Activated T-helper 1 cell treated with anti-CD3 and anti-CD28 coated beads, Interleukin-12 subunit alpha, Interleukin-12 subunit beta, Interleukin-2, Interleukin-4 antibody, amounts not matched to agents 30 ng/mL and 10 ng/mL and 1 ng/mL, durations not matched to agents 14 hours and 24 hours and 36 hours (primary cell): ENCODE results near the gene PRKX. TPM values are rescaled to one million over a fixed set of nuclear protein-coding genes. Genes with fewer than 3 reads are reported as not detected.
"Not testable (repeated sequence)": the region's sequence is repeated elsewhere in the genome, so short reads cannot be mapped to it uniquely, and the experiment has no call there.

Experiments
- DNase-seq: peaks from one replicate; pipeline ENCODE4 v3.0.0; 2021; ENCODE audit warnings: low spot score
- H3K27ac Mint-ChIP-seq: one replicate; pipeline ENCODE4 v1.8.0; 2021; ENCODE audit warnings: mild to moderate bottlenecking, mixed read lengths
- H3K27me3 Mint-ChIP-seq: one replicate; pipeline ENCODE4 v1.8.0; 2022; ENCODE audit warnings: mild to moderate bottlenecking, moderate library complexity, mixed read lengths; ENCODE audit not compliant: insufficient read depth
- H3K36me3 Mint-ChIP-seq: one replicate; pipeline ENCODE4 v1.8.0; 2021; ENCODE audit warnings: low read depth, mixed read lengths
- H3K4me1 Mint-ChIP-seq: one replicate; pipeline ENCODE4 v1.8.0; 2021; ENCODE audit warnings: low read depth, mixed read lengths
- H3K4me3 Mint-ChIP-seq: one replicate; pipeline ENCODE4 v1.8.0; 2021; ENCODE audit warnings: mild to moderate bottlenecking, moderate library complexity, mixed read lengths
- H3K9me3 Mint-ChIP-seq: one replicate; pipeline ENCODE4 v1.8.0; 2021; ENCODE audit warnings: mixed read lengths
- intact Hi-C: fragments of 100-400 bp; cut with micrococcal nuclease; formaldehyde crosslinking; loops from one replicate; pipeline ENCODE4 v1.15.1; 2024
- total RNA-seq: library from RNA; stranded (reverse); gene quantifications from 2 replicates; pipeline ENCODE4 v1.2.3, GENCODE V29; 2022

PRKX gene
- total RNA-seq, result 72.2 and 80.9 TPM in 2 replicates

DNA sequence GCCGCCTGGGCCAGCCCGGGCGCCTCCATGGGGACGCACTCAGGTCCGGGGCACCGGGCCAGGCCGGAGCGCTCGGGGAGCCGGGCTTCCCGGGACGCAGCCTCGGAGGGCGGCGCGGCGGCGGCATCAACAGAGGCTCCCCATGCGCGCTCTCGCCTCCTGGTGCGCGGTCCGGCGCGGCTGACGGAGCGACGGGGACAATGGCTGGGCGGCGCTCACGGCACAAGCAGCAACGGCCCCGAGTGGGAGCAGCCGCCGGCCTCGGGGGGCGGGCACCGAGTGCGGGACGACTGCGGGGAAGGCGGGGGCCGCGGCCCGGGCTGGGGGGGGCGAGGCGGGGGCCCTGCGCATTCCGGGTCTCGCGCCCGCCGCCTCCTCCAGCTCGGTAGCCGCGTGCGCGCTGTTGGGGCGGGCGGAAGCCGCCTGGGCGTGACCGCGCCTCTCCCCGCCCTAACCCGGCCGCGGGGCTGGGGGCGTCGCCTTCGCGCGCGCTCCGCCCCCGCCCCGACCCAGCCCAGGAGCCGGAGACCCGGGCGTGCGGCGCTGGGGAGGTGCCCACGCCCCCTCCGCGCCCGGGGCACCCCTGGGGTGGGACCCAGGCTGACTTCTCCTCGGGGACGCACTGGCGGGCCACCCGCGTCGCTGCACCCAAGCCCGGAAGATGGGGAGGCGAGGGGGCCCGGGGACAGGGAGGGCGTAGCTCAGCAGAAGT is at the start of gene PRKX:
Gene PRKX (minus strand): TSS at position 425 of the 712 bp plus-strand sequence. CDS start 396 bp downstream, at position 29.
- Mint-ChIP-seq H3K4me1 (peaks cover 2% of the 10 kb centered on the region), H3K36me3 (peaks cover 9% of the 10 kb centered on the region), H3K4me3 (peak within 1 kb of the TSS; percentile 100), H3K27me3 (no peaks in the 10 kb centered on the region), H3K27ac (peak within 1 kb of the TSS; percentile 99), H3K9me3 (no peaks in the 10 kb centered on the region)
- intact Hi-C loops, result loop anchor here (1.0 to 2.0 kb wide), 3 partner anchors 25 to 101 kb away; no protein-coding TSS in a partner anchor
- DNase-seq, result peak; percentile 71

DNA sequence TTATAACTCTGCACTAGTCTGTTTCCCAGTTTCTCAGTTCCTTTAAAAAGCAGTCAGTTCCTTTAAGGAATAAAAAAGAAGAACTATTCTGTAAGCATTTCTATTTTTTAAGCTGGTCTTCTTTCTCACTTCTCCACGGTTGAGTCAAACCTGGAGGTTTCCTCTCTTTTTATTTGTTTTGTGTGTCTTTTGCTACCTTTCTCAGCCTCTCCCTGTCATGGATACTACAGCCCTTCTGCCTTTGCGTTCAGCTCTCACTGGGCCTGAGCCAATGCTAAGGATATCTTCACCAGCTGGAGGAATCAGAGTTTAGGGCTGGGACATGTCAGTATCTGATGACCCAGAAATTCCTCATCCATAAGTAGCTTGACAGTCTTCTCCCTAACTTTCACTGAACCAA is 49.7 kb upstream of the PRKX start:
- DNase-seq, result no peak
- Mint-ChIP-seq H3K27me3 (peaks cover 10% of the 10 kb centered on the region), H3K9me3 (peaks cover 9% of the 10 kb centered on the region), H3K4me3 (no peak overlapping the region), H3K27ac (no peak overlapping the region), H3K36me3 (peaks cover 1% of the 10 kb centered on the region), H3K4me1 (no peaks in the 10 kb centered on the region)
- intact Hi-C loops, result no loop called here

DNA sequence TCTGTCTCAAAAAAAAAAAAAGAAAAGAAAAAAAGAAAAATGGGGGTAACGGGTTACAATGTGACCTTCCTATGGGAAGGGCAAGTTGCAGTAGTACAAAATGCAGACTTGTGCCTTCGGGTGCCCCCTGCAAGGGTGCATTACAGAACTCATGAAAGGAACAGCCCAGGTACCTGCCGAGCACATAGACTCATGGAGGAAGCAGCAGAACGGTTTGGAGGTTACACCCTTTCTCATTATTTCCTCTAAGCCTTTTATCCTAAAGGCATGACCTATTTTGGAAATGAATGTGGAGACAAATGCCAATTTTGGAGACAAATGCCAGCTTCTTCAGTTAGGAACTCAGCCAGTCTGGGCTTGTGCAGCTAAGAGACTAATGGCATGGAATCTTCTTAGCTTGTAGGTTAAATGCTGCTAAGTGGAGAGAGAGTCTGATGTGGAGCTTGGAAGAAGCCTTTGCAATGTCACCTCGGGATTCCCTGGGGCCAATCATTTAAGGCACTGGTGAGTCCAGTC is 44.1 kb upstream of the PRKX start:
- Mint-ChIP-seq H3K4me1 (no peaks in the 10 kb centered on the region), H3K27ac (no peak overlapping the region), H3K36me3 (no peaks in the 10 kb centered on the region), H3K27me3 (peaks cover 7% of the 10 kb centered on the region), H3K9me3 (no peaks in the 10 kb centered on the region), H3K4me3 (no peak overlapping the region)
- intact Hi-C loops, result no loop called here
- no peak for DNase-seq

DNA sequence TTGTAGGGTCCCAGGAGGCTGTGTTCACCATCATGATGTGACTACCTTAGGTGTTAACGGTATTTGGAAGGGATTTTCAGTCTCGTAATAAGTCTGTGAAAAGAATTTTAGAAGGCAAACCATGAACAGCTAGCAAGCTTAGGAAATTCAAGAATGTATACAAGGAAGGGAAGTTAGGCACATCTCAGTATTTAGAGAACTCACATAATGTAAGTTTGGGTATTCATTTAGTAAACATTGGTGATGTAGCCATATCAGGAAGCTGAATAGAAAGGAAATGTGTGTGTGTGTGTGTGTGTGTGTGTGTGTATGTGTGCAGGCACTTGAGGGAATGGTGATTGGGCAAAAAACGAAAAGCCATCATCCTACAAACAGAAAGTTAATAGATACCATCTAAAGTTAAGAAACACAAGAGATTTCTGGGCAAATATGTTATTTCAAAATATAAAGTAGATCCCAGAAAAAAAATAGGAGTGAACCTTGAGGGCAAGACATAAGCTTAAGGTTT is 34.7 kb upstream of the PRKX start:
- Mint-ChIP-seq H3K9me3 (peaks cover 8% of the 10 kb centered on the region), H3K36me3 (peaks cover 5% of the 10 kb centered on the region), H3K27ac (no peak overlapping the region), H3K4me3 (no peak overlapping the region), H3K27me3 (no peaks in the 10 kb centered on the region), H3K4me1 (peaks cover 25% of the 10 kb centered on the region)
- no peak for DNase-seq
- intact Hi-C loops, result no loop called here

DNA sequence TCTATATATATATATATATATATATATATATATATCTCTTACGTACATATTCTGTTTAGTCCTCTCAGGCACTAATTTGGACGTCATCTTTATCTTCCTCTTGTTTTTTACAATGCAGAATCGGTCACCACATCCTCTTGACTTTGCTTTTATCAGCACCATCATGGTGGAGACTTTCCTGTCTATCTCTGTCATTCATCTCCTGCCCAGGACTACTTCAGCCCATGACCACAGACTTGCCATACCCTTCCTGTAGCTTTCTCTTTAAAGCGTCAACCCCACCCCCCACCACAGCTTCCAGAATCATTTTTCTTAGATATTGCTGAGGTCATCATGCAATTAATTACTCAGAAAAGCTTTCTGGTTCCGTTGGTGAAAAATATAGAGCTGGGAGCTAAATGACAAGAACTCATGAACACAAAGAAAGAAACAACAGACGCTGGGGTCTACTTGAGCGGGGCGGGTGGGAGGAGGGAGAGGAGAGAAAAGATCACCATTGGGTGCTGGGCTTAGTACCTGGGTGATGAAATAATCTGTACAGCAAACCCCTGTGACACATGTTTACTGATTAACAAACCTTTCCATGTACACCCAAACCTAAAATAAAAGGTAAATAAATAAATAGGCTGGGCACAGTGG is 30.5 kb upstream of the PRKX start:
- intact Hi-C loops, result no loop called here
- peaks cover 31% of the 10 kb centered on the region for H3K4me1 Mint-ChIP-seq
- H3K4me3 Mint-ChIP-seq, result peak overlapping the region; percentile 76
- no peaks in the 10 kb centered on the region for H3K27me3 Mint-ChIP-seq
- H3K27ac Mint-ChIP-seq, result peak overlapping the region; percentile 89
- H3K36me3 Mint-ChIP-seq, result peaks cover 10% of the 10 kb centered on the region
- peak; percentile 4 for DNase-seq
- H3K9me3 Mint-ChIP-seq, result peaks cover 15% of the 10 kb centered on the region

DNA sequence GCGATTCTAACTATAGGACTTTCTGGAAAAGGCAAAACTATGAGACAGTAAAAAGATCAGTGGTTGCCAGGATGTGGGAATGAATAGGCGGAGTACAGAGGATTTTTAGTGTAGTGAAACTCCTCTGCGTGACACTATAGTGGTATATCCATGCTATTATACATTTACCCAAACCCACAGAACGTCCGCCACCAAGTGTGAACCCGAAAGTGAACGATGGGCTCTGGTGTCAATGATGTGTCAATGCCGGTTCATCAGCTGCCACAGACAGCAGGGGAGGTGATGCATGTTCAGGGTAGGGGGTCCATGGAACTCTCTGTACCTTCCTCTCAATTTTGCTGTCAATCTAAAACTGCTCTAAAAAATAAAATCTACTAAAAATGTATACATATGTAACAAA is 27.5 kb upstream of the PRKX start:
- H3K27me3 Mint-ChIP-seq, H3K27ac Mint-ChIP-seq, DNase-seq, H3K36me3 Mint-ChIP-seq, intact Hi-C loops, H3K4me3 Mint-ChIP-seq: not testable (repeated sequence)
- H3K9me3 Mint-ChIP-seq, result peaks cover 18% of the 10 kb centered on the region
- peaks cover 29% of the 10 kb centered on the region for H3K4me1 Mint-ChIP-seq

DNA sequence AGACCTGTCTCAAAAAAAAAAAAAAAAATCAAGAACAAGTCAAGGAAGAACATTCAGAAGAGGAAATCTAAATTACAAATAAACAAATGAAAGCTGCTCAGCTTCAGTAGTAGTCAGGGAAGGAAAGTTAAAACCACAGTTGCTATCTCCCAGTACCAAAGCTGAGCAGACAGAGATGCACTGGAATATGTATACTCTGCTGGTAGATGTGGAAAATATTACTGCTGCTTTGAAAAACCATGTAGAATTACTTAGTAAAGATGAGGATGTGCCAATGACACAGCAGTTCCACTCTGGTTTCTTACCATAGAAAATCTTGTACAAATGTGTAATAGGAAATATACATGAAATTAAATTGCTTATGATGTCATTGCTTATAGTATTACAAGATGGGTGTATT is 25.1 kb upstream of the PRKX start:
- H3K36me3 Mint-ChIP-seq, result peaks cover 9% of the 10 kb centered on the region
- no peak for DNase-seq
- peaks cover 25% of the 10 kb centered on the region for H3K4me1 Mint-ChIP-seq
- H3K27ac Mint-ChIP-seq, result peak overlapping the region; percentile 95
- H3K27me3 Mint-ChIP-seq, result no peaks in the 10 kb centered on the region
- no peak overlapping the region for H3K4me3 Mint-ChIP-seq
- intact Hi-C loops, result loop anchor here (1.0 to 5.0 kb wide), 3 partner anchors 26 to 73 kb away; partner anchors contain the start of gene PRKX
- H3K9me3 Mint-ChIP-seq, result peaks cover 10% of the 10 kb centered on the region

DNA sequence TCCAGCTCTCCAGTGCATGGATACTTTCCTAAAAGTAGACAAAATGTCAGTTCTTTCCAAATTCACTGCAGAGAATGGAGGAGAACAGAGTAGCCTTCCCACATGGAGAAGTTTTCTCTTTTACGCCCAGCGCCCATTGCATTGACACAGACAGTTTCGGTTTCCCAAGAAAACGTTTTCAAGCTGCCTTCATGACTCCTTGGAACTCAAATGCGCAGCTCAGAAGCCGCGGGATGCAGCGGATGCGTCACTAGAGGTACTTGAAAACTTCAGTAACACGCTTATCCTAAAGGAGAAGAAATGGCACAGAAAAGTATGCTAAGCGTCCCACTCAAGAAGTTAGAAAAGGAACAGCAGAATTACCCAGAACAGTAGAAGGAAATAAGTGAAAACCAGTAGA is 23.1 kb upstream of the PRKX start:
- peaks cover 10% of the 10 kb centered on the region for H3K9me3 Mint-ChIP-seq
- not testable (repeated sequence) for DNase-seq, H3K36me3 Mint-ChIP-seq, H3K27me3 Mint-ChIP-seq, H3K4me3 Mint-ChIP-seq, H3K27ac Mint-ChIP-seq
- intact Hi-C loops, result loop anchor here (5.0 kb wide), 1 partner anchor 34 kb away; no protein-coding TSS in a partner anchor
- peaks cover 25% of the 10 kb centered on the region for H3K4me1 Mint-ChIP-seq

DNA sequence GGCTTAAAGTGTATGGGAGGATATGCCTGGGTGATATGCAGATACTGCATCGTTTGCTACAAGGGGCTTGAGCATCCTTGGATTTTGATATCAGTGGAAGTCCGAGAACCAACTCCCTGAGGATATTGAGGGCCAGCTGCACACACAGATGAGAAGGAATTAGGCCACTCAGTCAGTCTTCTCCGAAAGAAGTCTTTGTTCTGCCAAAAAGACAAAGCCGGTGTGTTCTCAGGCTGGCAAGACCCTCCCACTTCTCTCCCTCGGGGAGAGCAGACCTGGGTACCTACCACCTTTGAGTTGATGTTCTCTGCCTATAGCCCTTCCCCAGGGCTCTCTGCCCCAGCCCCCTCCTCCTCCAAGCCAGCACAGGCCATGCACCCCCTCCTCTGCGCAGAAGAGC is 22.4 kb upstream of the PRKX start:
- intact Hi-C loops, result loop anchor here (5.0 kb wide), 1 partner anchor 34 kb away; no protein-coding TSS in a partner anchor
- Mint-ChIP-seq H3K4me1 (peaks cover 25% of the 10 kb centered on the region), H3K9me3 (peaks cover 10% of the 10 kb centered on the region)
- not testable (repeated sequence) for H3K27me3 Mint-ChIP-seq, H3K4me3 Mint-ChIP-seq, H3K27ac Mint-ChIP-seq, H3K36me3 Mint-ChIP-seq, DNase-seq

DNA sequence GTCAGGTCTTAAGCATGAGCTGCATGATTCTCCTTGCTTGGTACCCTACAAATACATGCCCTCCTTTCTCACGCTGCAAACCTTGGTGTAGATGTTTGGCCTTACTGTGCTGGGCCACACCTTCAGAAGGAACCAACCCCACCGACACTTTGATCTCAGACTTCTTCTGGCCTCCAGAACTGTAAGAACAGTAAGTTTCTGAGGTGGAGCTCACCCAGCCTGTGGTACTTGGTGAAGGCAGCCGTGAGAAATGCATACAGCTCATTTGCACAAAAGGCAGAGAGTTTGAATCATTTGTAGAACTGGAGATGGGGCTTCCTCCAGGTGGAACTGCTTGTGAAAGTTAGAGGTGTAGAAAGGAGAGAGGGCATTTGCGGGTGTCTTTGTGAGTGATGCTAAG is 21.0 kb upstream of the PRKX start:
- H3K27me3 Mint-ChIP-seq, intact Hi-C loops, DNase-seq, H3K4me3 Mint-ChIP-seq, H3K9me3 Mint-ChIP-seq, H3K36me3 Mint-ChIP-seq: not testable (repeated sequence)
- H3K27ac Mint-ChIP-seq, result peak overlapping the region; percentile 31
- H3K4me1 Mint-ChIP-seq, result peaks cover 24% of the 10 kb centered on the region

DNA sequence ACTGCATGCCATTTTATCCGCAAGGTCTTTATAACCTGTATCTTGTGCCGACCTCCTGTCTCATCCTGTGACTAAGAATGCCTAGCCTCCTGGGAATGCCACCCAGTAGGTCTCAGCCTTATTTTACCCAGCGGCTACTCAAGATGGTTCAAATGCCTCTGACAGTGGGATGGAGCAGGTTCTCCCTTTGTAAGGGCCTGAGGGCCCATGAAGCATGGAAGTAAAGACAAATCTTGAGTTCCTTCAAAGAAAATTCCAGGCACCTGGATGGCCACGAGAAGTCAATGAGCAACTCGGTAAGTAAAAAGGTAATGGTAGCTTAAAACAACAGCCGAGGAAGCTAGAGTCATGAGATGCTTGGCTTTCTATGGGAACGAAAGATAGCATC is 19.6 kb upstream of the PRKX start:
- H3K27me3 Mint-ChIP-seq, result no peaks in the 10 kb centered on the region
- H3K4me1 Mint-ChIP-seq, result peaks cover 10% of the 10 kb centered on the region
- intact Hi-C loops, result no loop called here
- H3K4me3 Mint-ChIP-seq, result no peak overlapping the region
- H3K27ac Mint-ChIP-seq, result no peak overlapping the region
- H3K9me3 Mint-ChIP-seq, result no peaks in the 10 kb centered on the region
- DNase-seq, result no peak
- H3K36me3 Mint-ChIP-seq, result no peaks in the 10 kb centered on the region

DNA sequence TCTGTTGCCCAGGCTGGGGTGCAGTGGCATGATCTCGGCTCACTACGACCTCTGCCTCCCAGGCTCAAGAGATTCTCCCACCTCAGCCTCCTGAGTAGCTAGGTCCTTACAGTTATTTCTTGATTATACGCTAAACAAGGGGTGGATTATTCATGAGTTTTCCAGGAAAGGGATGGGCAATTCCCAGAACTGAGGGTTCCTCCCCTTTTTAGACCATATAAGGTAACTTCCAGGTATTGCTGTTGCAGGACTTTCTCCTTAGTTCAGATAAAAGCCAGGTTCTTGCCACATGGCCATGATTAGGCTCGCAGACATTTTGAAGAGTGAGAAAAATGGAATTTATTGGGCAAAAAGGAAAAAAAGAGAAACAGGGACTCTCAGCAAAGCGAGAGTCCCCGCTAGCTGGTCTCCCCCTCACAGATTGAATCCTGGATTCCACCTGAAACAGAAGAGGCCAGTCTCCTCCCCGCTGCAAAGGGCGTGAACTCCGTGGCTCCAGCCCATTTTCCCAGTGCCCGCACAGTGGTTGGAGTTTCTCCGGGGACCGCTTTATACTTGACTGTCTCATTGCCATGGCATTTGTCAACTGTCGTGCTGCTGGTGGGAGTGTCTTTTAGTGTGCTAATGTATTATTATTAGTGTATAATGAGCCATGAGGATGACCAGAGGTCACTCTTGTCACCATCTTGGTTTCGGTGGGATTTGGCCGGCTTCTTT is 19.0 kb upstream of the PRKX start:
- intact Hi-C loops, H3K27me3 Mint-ChIP-seq, H3K36me3 Mint-ChIP-seq, H3K4me3 Mint-ChIP-seq, H3K9me3 Mint-ChIP-seq, H3K27ac Mint-ChIP-seq, DNase-seq: not testable (repeated sequence)
- peaks cover 10% of the 10 kb centered on the region for H3K4me1 Mint-ChIP-seq
